Measurements from ENCODE around the gene CX3CL1.
"Not testable (repeated sequence)": the region's sequence is repeated elsewhere in the genome, so short reads cannot be mapped to it uniquely, and the experiment has no call there.

Gene CX3CL1

GRCh38 chr16:57389087-57389468, 16.8 kb downstream of the CX3CL1 start:
- Histone ChIP-seq H3K36me3 (ENCODE audit: control insufficient read depth, insufficient read depth, low read length) (no peaks in the 10 kb centered on the region), H3K4me1 (ENCODE audit: control insufficient read depth, insufficient read depth, low read length) (peaks cover 1% of the 10 kb centered on the region), H3K9ac (ENCODE audit: low read length) (no peak overlapping the region), H3K27me3 (ENCODE audit: control insufficient read depth, insufficient read depth, low read length) (no peaks in the 10 kb centered on the region), H3K4me3 (ENCODE audit: low read length) (no peak overlapping the region), H3K27ac (ENCODE audit: low read depth, low read length) (no peak overlapping the region)

GRCh38 chr16:57390636-57391295, 18.5 kb downstream of the CX3CL1 start:
- Histone ChIP-seq H3K36me3 (ENCODE audit: control insufficient read depth, insufficient read depth, low read length) (no peaks in the 10 kb centered on the region), H3K4me1 (ENCODE audit: control insufficient read depth, insufficient read depth, low read length) (no peaks in the 10 kb centered on the region), H3K27ac (ENCODE audit: low read depth, low read length) (no peak overlapping the region), H3K9ac (ENCODE audit: low read length) (no peak overlapping the region), H3K27me3 (ENCODE audit: control insufficient read depth, insufficient read depth, low read length) (no peaks in the 10 kb centered on the region), H3K4me3 (ENCODE audit: low read length) (no peak overlapping the region)

- Histone ChIP-seq H3K9ac (ENCODE audit: low read length) (no peak overlapping the region), H3K36me3 (ENCODE audit: control insufficient read depth, insufficient read depth, low read length) (no peaks in the 10 kb centered on the region), H3K4me3 (ENCODE audit: low read length) (no peak overlapping the region), H3K4me1 (ENCODE audit: control insufficient read depth, insufficient read depth, low read length) (no peaks in the 10 kb centered on the region), H3K27ac (ENCODE audit: low read depth, low read length) (no peak overlapping the region), H3K27me3 (ENCODE audit: control insufficient read depth, insufficient read depth, low read length) (no peaks in the 10 kb centered on the region)
Observed at GRCh38 chr16:57391300-57391699, 19.0 kb downstream of the CX3CL1 start.

- Histone ChIP-seq H3K4me1 (ENCODE audit: control insufficient read depth, insufficient read depth, low read length) (no peaks in the 10 kb centered on the region), H3K4me3 (ENCODE audit: low read length) (no peak overlapping the region), H3K9ac (ENCODE audit: low read length) (no peak overlapping the region), H3K27ac (ENCODE audit: low read depth, low read length) (no peak overlapping the region), H3K36me3 (ENCODE audit: control insufficient read depth, insufficient read depth, low read length) (no peaks in the 10 kb centered on the region), H3K27me3 (ENCODE audit: control insufficient read depth, insufficient read depth, low read length) (no peaks in the 10 kb centered on the region)
Observed at GRCh38 chr16:57391708-57392107, 19.4 kb downstream of the CX3CL1 start.

- no peak overlapping the region for H3K9ac ChIP-seq (ENCODE audit: low read length)
- no peak overlapping the region for H3K4me3 ChIP-seq (ENCODE audit: low read length)
- H3K36me3 ChIP-seq (ENCODE audit: control insufficient read depth, insufficient read depth, low read length), result no peaks in the 10 kb centered on the region
- no peaks in the 10 kb centered on the region for H3K4me1 ChIP-seq (ENCODE audit: control insufficient read depth, insufficient read depth, low read length)
- no peaks in the 10 kb centered on the region for H3K27me3 ChIP-seq (ENCODE audit: control insufficient read depth, insufficient read depth, low read length)
- no peak overlapping the region for H3K27ac ChIP-seq (ENCODE audit: low read depth, low read length)
Observed at GRCh38 chr16:57392694-57393093, 20.4 kb downstream of the CX3CL1 start.

- Histone ChIP-seq H3K36me3 (ENCODE audit: control insufficient read depth, insufficient read depth, low read length) (no peaks in the 10 kb centered on the region), H3K27me3 (ENCODE audit: control insufficient read depth, insufficient read depth, low read length) (no peaks in the 10 kb centered on the region), H3K9ac (ENCODE audit: low read length) (no peak overlapping the region), H3K4me1 (ENCODE audit: control insufficient read depth, insufficient read depth, low read length) (no peaks in the 10 kb centered on the region), H3K27ac (ENCODE audit: low read depth, low read length) (no peak overlapping the region), H3K4me3 (ENCODE audit: low read length) (no peak overlapping the region)
Observed at GRCh38 chr16:57394444-57394843, 22.2 kb downstream of the CX3CL1 start.

GRCh38 chr16:57395026-57395425, 22.7 kb downstream of the CX3CL1 start:
- Histone ChIP-seq H3K4me3 (ENCODE audit: low read length) (no peak overlapping the region), H3K9ac (ENCODE audit: low read length) (no peak overlapping the region), H3K36me3 (ENCODE audit: control insufficient read depth, insufficient read depth, low read length) (no peaks in the 10 kb centered on the region), H3K27ac (ENCODE audit: low read depth, low read length) (no peak overlapping the region), H3K27me3 (ENCODE audit: control insufficient read depth, insufficient read depth, low read length) (no peaks in the 10 kb centered on the region), H3K4me1 (ENCODE audit: control insufficient read depth, insufficient read depth, low read length) (no peaks in the 10 kb centered on the region)

GRCh38 chr16:57396786-57397185, 24.5 kb downstream of the CX3CL1 start:
- no peak overlapping the region for H3K27ac ChIP-seq (ENCODE audit: low read depth, low read length)
- H3K36me3 ChIP-seq (ENCODE audit: control insufficient read depth, insufficient read depth, low read length), result no peaks in the 10 kb centered on the region
- H3K4me1 ChIP-seq (ENCODE audit: control insufficient read depth, insufficient read depth, low read length), result no peaks in the 10 kb centered on the region
- H3K9ac ChIP-seq (ENCODE audit: low read length), result no peak overlapping the region
- no peaks in the 10 kb centered on the region for H3K27me3 ChIP-seq (ENCODE audit: control insufficient read depth, insufficient read depth, low read length)
- no peak overlapping the region for H3K4me3 ChIP-seq (ENCODE audit: low read length)

- not testable (repeated sequence) for H3K27me3 ChIP-seq (ENCODE audit: control insufficient read depth, insufficient read depth, low read length); H3K36me3 ChIP-seq (ENCODE audit: control insufficient read depth, insufficient read depth, low read length); H3K9ac ChIP-seq (ENCODE audit: low read length); H3K4me1 ChIP-seq (ENCODE audit: control insufficient read depth, insufficient read depth, low read length); H3K4me3 ChIP-seq (ENCODE audit: low read length); H3K27ac ChIP-seq (ENCODE audit: low read depth, low read length)
Observed at GRCh38 chr16:57397493-57397892, 25.2 kb downstream of the CX3CL1 start.

GRCh38 chr16:57401943-57402640, 29.8 kb downstream of the CX3CL1 start:
- Histone ChIP-seq H3K4me1 (ENCODE audit: control insufficient read depth, insufficient read depth, low read length) (no peaks in the 10 kb centered on the region), H3K36me3 (ENCODE audit: control insufficient read depth, insufficient read depth, low read length) (no peaks in the 10 kb centered on the region), H3K27ac (ENCODE audit: low read depth, low read length) (no peak overlapping the region), H3K27me3 (ENCODE audit: control insufficient read depth, insufficient read depth, low read length) (no peaks in the 10 kb centered on the region), H3K9ac (ENCODE audit: low read length) (no peak overlapping the region), H3K4me3 (ENCODE audit: low read length) (no peak overlapping the region)

GRCh38 chr16:57403965-57404817, 31.9 kb downstream of the CX3CL1 start, which contains the start of gene CCL17:
CCL17 (plus strand) TSS chr16:57404767; CDS start chr16:57413933, 9,166 bp downstream.
- Histone ChIP-seq H3K27me3 (ENCODE audit: control insufficient read depth, insufficient read depth, low read length) (no peaks in the 10 kb centered on the region), H3K9ac (ENCODE audit: low read length) (no peak within 1 kb of the TSS), H3K4me1 (ENCODE audit: control insufficient read depth, insufficient read depth, low read length) (no peaks in the 10 kb centered on the region), H3K36me3 (ENCODE audit: control insufficient read depth, insufficient read depth, low read length) (no peaks in the 10 kb centered on the region), H3K27ac (ENCODE audit: low read depth, low read length) (no peak within 1 kb of the TSS), H3K4me3 (ENCODE audit: low read length) (no peak within 1 kb of the TSS)

- H3K36me3 ChIP-seq (ENCODE audit: control insufficient read depth, insufficient read depth, low read length), result no peaks in the 10 kb centered on the region
- no peaks in the 10 kb centered on the region for H3K27me3 ChIP-seq (ENCODE audit: control insufficient read depth, insufficient read depth, low read length)
- no peaks in the 10 kb centered on the region for H3K4me1 ChIP-seq (ENCODE audit: control insufficient read depth, insufficient read depth, low read length)
- H3K4me3 ChIP-seq (ENCODE audit: low read length), result no peak overlapping the region
- no peak overlapping the region for H3K9ac ChIP-seq (ENCODE audit: low read length)
- no peak overlapping the region for H3K27ac ChIP-seq (ENCODE audit: low read depth, low read length)
Observed at GRCh38 chr16:57405097-57405496, 32.8 kb downstream of the CX3CL1 start.
